Hematopoietic multipotent progenitor cell treated with erythropoietin and hydrocortisone succinate and interleukin-3 and kit ligand, for 4 days (in vitro differentiated cells): ENCODE data around the gene DTX3L.
"Not testable (repeated sequence)": the region's sequence is repeated elsewhere in the genome, so short reads cannot be mapped to it uniquely, and the experiment has no call there.

ENCODE experiments used
- DNase-seq: peaks from one replicate; pipeline ENCODE4 v3.0.0-alpha.2; 2015

Gene DTX3L

GRCh38 chr3:122562923-122563716 lies 1.0 kb upstream of the DTX3L start:
- peak; percentile 38 for DNase-seq

GRCh38 chr3:122563717-122564025 lies 467 bp upstream of the DTX3L start:
- DNase-seq = peak; percentile 51

- DNase-seq = not testable (repeated sequence)
These were observed 4.0 kb downstream of the DTX3L start for GRCh38 chr3:122568131-122568530.

GRCh38 chr3:122568755-122569154 lies 4.6 kb downstream of the DTX3L start:
- no peak for DNase-seq

- peak; percentile 32 for DNase-seq
These were observed 8.8 kb downstream of the DTX3L start for GRCh38 chr3:122572940-122573412.

GRCh38 chr3:122576174-122576940 lies 12.2 kb downstream of the DTX3L start:
- DNase-seq = peak; percentile 26

GRCh38 chr3:122577409-122578031 lies 13.4 kb downstream of the DTX3L start, which contains the start of gene PARP15:
PARP15 (plus strand) TSS chr3:122577650; CDS start chr3:122577668, 18 bp downstream.
- DNase-seq = peak; percentile 83

GRCh38 chr3:122578069-122578740 lies 14.1 kb downstream of the DTX3L start:
- peak; percentile 37 for DNase-seq

GRCh38 chr3:122580470-122580869 lies 16.3 kb downstream of the DTX3L start:
- no peak for DNase-seq

- DNase-seq = no peak
These were observed 17.5 kb downstream of the DTX3L start for GRCh38 chr3:122581622-122582021.

GRCh38 chr3:122582390-122582789 lies 18.3 kb downstream of the DTX3L start:
- DNase-seq = no peak

- no peak for DNase-seq
These were observed 22.0 kb downstream of the DTX3L start for GRCh38 chr3:122586098-122586497.

- DNase-seq = no peak
These were observed 22.8 kb downstream of the DTX3L start for GRCh38 chr3:122586773-122587485.

- no peak for DNase-seq
These were observed 23.4 kb downstream of the DTX3L start for GRCh38 chr3:122587572-122587971.

- no peak for DNase-seq
These were observed 25.2 kb downstream of the DTX3L start for GRCh38 chr3:122589297-122589696.

- DNase-seq = no peak
These were observed 26.5 kb downstream of the DTX3L start for GRCh38 chr3:122590610-122591009.

GRCh38 chr3:122594025-122594424 lies 29.9 kb downstream of the DTX3L start:
- no peak for DNase-seq

- DNase-seq = peak; percentile 60
These were observed 34.0 kb downstream of the DTX3L start for GRCh38 chr3:122598151-122598550.

- DNase-seq = no peak
These were observed 34.4 kb downstream of the DTX3L start for GRCh38 chr3:122598556-122598955.

- DNase-seq = peak; percentile 40
These were observed 38.0 kb downstream of the DTX3L start for GRCh38 chr3:122602011-122602710.

- no peak for DNase-seq
These were observed 38.9 kb downstream of the DTX3L start for GRCh38 chr3:122603056-122603455.

GRCh38 chr3:122606330-122606729 lies 42.2 kb downstream of the DTX3L start:
- DNase-seq = no peak
